K562 (cell line): ENCODE measurements around the gene RNASE8. TPM values are rescaled to one million over a fixed set of nuclear protein-coding genes. Genes with fewer than 3 reads are reported as not detected.

Experiments used
- CEBPG ChIP-seq, 3 experiments: fragments of 200-800 bp in 1 of 3; sonication (Bioruptor generic) in 1 of 3; sonication (generic) in 1 of 3; formaldehyde crosslinking in 1 of 3; IDR thresholded peaks in 2 of 3; conservative IDR thresholded peaks in 1 of 3; 2 replicates each; pipeline versions ENCODE4 v1.6.1 to v1.8.0; 2016 to 2022; ENCODE audit warnings: missing compliant biosample characterization in 2 of 3, missing genetic modification characterization in 2 of 3, mild to moderate bottlenecking in 1 of 3, missing genetic modification reagents in 1 of 3
- COPS2 ChIP-seq: fragments of 450-650 bp; conservative IDR thresholded peaks from 2 replicates; pipeline ENCODE4 v1.6.1; 2016; ENCODE audit warnings: mild to moderate bottlenecking, moderate library complexity
- ETS1 ChIP-seq: conservative IDR thresholded peaks from 2 replicates; pipeline ENCODE4 v1.6.1; 2011; ENCODE audit warnings: low read depth, mild to moderate bottlenecking, low read length; ENCODE audit not compliant: control insufficient read depth
- GTF3C2 ChIP-seq: IDR thresholded peaks from 3 replicates; pipeline ENCODE4 v1.6.1; 2011; ENCODE audit warnings: borderline replicate concordance, mild to moderate bottlenecking, moderate library complexity; ENCODE audit not compliant: insufficient read length; ENCODE audit errors: extremely low read depth
- HDAC1 ChIP-seq, 2 experiments: fragments of 450-650 bp; IDR thresholded peaks; 2 replicates each; pipeline ENCODE4 v1.6.1; 2016 to 2017; ENCODE audit warnings: inconsistent platforms in 1 of 2, mild to moderate bottlenecking in 1 of 2, moderate library complexity in 1 of 2
- MAZ ChIP-seq, 2 experiments: fragments of 450-650 bp in 1 of 2; sonication (generic) in 1 of 2; formaldehyde crosslinking; IDR thresholded peaks in 1 of 2; conservative IDR thresholded peaks in 1 of 2; 2 replicates each; pipeline versions ENCODE4 v1.4.0 to v1.5.0; 2020; ENCODE audit warnings: mild to moderate bottlenecking in 1 of 2, missing genetic modification reagents in 1 of 2
- MBD2 ChIP-seq: sonication (generic); IDR thresholded peaks from 2 replicates; pipeline ENCODE4 v1.6.1; 2016; ENCODE audit warnings: low read depth, borderline replicate concordance
- NCOA1 ChIP-seq: fragments of 450-650 bp; IDR thresholded peaks from 2 replicates; pipeline ENCODE4 v1.6.1; 2016; ENCODE audit warnings: low read depth
- STAT6 ChIP-seq: sonication (generic); formaldehyde crosslinking; IDR thresholded peaks from 2 replicates; pipeline ENCODE4 v1.8.1; 2023; ENCODE audit warnings: mild to moderate bottlenecking, missing genetic modification reagents
- TCF3 ChIP-seq: sonication (generic); formaldehyde crosslinking; IDR thresholded peaks from 2 replicates; pipeline ENCODE4 v1.4.0; 2020; ENCODE audit warnings: mild to moderate bottlenecking, missing genetic modification reagents
- ZBTB1 ChIP-seq: sonication (generic); formaldehyde crosslinking; IDR thresholded peaks from 2 replicates; pipeline ENCODE4 v1.8.1; 2023; ENCODE audit warnings: missing genetic modification reagents, low read depth, mild to moderate bottlenecking, borderline replicate concordance
- ZNF146 ChIP-seq: IDR thresholded peaks from one replicate; pipeline ENCODE4 v1.6.1; 2018; ENCODE audit warnings: missing compliant biosample characterization; ENCODE audit not compliant: unreplicated experiment
- ZNF212 ChIP-seq: fragments of 450-650 bp; formaldehyde crosslinking; IDR thresholded peaks from 2 replicates; pipeline ENCODE4 v1.4.0; 2020; ENCODE audit warnings: mild to moderate bottlenecking
- ZNF24 ChIP-seq: fragments of 450-650 bp; IDR thresholded peaks from 2 replicates; pipeline ENCODE4 v1.6.1; 2016
- ZNF263 ChIP-seq: sonication (generic); formaldehyde crosslinking; IDR thresholded peaks from 2 replicates; pipeline ENCODE4 v1.8.0; 2022; ENCODE audit warnings: mild to moderate bottlenecking, missing genetic modification reagents, borderline replicate concordance
- polyA plus RNA-seq, 8 experiments: library from polyadenylated mRNA; depleted of rRNA in 4 of 8; stranded (reverse) in 5 of 8; unstranded in 3 of 8; fragments of >200 nt; fragmentation: Nextera tagmentation in 2 of 8; fragmentation: Illumina TruSeq in 1 of 8; extraction: Ambion mirVana in 2 of 8; extraction: Trizol in 1 of 8; gene quantifications; 2 replicates each; pipeline versions ENCODE4 v1.2.1 to v1.2.3, GENCODE V29; 2011 to 2014; ENCODE audit warnings: inconsistent platforms in 1 of 8, missing spikeins in 1 of 8
- total RNA-seq, 7 experiments: library from RNA; depleted of rRNA in 6 of 7; stranded (reverse); fragments of >200 nt in 6 of 7; fragmentation: Illumina TruSeq in 2 of 7; extraction: Trizol in 2 of 7; gene quantifications; 2 replicates each; pipeline versions ENCODE4 v1.2.1 to v1.2.3, GENCODE V29; 2011 to 2021; ENCODE audit warnings: low replicate concordance in 1 of 7
- TF ChIP-seq, protein P1 (sequence below): sonication (generic); formaldehyde crosslinking; IDR thresholded peaks from 2 replicates; pipeline ENCODE4 v1.8.0; 2022; ENCODE audit warnings: missing genetic modification reagents, mild to moderate bottlenecking, borderline replicate concordance
- TF ChIP-seq, protein P2 (sequence below): fragments of 250-450 bp; sonication (Bioruptor Pico); IDR thresholded peaks from 2 replicates; pipeline ENCODE4 v1.5.0; 2020; ENCODE audit warnings: mild to moderate bottlenecking

Gene RNASE8
- total and polyA plus RNA-seq, 9 of the 15 experiments (the other 6 are each of a cell fraction or from before 2014, with no cell fraction given) = not detected

DNA sequence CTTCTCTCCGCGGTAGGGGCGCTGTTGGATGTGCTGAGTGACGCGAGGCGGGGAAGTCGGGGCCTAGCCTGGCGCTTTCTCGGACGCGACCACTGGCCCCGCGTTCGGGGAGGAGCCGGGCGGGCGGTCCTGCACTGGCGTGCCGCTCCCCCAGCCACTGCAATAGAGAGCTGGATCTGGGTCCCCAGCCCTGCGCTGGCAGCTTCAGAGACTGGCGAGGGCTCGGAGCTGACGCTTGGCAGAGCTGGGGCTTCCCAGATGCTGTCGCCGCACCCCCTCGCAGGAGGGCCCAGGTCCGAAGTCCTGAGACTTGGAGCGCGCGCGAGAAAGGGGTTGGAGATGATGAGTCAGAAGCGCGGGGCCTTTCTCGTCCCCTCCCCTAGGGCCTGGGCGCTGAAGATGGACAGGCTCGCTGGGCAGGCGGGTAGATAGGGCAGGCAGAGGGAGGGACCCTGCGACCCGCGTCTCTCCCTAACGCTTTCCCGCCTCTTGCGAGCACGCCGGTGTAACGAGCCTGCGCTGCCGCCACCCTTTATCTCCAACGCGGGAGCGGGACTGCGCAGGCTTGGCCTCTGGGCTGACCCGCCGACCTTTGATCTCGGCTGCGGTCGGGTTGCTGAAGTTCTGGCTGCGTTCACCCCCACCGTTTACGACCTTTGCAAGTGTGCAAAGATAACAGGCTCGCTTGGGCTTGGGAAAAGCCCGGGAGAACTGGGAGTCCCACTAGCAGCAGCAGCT lies 46.3 kb downstream of the RNASE8 start (continued):
- TF ChIP-seq GTF3C2 = no peak
- no peak for TF ChIP-seq ZNF24
- TF ChIP-seq CEBPG (CRISPR knock-in tag; IDR thresholded peaks at IDR 0.05) = no peak
- TF ChIP-seq CEBPG (tag; conservative IDR thresholded peaks at IDR 0.05 in 1 of 2, IDR thresholded peaks at IDR 0.05 in 1 of 2) = no peak
- peak in 1 of 2 experiments; percentile 78; a peak in 3 of 4 replicates for TF ChIP-seq MAZ (CRISPR knock-in tag; conservative IDR thresholded peaks at IDR 0.05 in 1 of 2, IDR thresholded peaks at IDR 0.05 in 1 of 2)
- TF ChIP-seq MBD2 = peak; percentile 97
- peak in 1 of 2 experiments; percentile 31; a peak in 1 of 4 replicates for TF ChIP-seq HDAC1 (IDR thresholded peaks at IDR 0.05)
- TF ChIP-seq ZNF263 (CRISPR knock-in tag) = no peak
- TF ChIP-seq COPS2 = no peak
- TF ChIP-seq TCF3 = peak; percentile 69
- TF ChIP-seq, protein P1, sequence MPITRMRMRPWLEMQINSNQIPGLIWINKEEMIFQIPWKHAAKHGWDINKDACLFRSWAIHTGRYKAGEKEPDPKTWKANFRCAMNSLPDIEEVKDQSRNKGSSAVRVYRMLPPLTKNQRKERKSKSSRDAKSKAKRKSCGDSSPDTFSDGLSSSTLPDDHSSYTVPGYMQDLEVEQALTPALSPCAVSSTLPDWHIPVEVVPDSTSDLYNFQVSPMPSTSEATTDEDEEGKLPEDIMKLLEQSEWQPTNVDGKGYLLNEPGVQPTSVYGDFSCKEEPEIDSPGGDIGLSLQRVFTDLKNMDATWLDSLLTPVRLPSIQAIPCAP (CRISPR knock-in tag) = no peak
- TF ChIP-seq NCOA1 = peak; percentile 32; the same call in 1 of the 2 replicates
- TF ChIP-seq ZNF146 = no peak
- no peak for TF ChIP-seq ZNF212
- TF ChIP-seq ETS1 = peak; percentile 83; the same call in 1 of the 2 replicates
- TF ChIP-seq, protein P2, sequence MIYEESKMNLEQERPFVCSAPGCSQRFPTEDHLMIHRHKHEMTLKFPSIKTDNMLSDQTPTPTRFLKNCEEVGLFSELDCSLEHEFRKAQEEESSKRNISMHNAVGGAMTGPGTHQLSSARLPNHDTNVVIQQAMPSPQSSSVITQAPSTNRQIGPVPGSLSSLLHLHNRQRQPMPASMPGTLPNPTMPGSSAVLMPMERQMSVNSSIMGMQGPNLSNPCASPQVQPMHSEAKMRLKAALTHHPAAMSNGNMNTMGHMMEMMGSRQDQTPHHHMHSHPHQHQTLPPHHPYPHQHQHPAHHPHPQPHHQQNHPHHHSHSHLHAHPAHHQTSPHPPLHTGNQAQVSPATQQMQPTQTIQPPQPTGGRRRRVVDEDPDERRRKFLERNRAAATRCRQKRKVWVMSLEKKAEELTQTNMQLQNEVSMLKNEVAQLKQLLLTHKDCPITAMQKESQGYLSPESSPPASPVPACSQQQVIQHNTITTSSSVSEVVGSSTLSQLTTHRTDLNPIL (CRISPR knock-in tag) = no peak
- TF ChIP-seq STAT6 (CRISPR knock-in tag) = no peak
- peak; percentile 80; the same call in 1 of the 2 replicates for TF ChIP-seq ZBTB1 (CRISPR knock-in tag)
